Endothelial cell of umbilical vein (primary cell): ENCODE measurements around the gene LMTK2. TPM values are rescaled to one million over a fixed set of nuclear protein-coding genes. Genes with fewer than 3 reads are reported as not detected.

Experiments
- BruUV-seq: library from RNA; stranded (reverse); fragments of 400-500 nt; replicated peaks from 2 replicates; lab custom pipeline; 2021; lab: Mats Ljungman, UMichigan
- CTCF ChIA-PET: fragments of 300-600, 350-600 bp; sonication (Branson Sonifier 250); formaldehyde crosslinking; loops from one replicate; lab custom pipeline; 2021; ENCODE audit warnings: antibody characterized with exemption, inconsistent platforms; lab: Charles Lee
- POLR2A ChIA-PET: fragments of 300-600, 350-600 bp; sonication (Branson Sonifier 250); formaldehyde crosslinking; loops from one replicate; lab custom pipeline; 2021; ENCODE audit warnings: antibody characterized with exemption, inconsistent platforms; lab: Charles Lee
- DNase-seq: peaks from one replicate; pipeline ENCODE4 v3.0.0-alpha.2; 2011; ENCODE audit warnings: low read depth, low spot score
- FAIRE-seq: peaks from 2 replicates; lab custom pipeline; 2011; peaks lifted over from hg19 to GRCh38; lab: Jason Lieb, UNC
- H2AFZ ChIP-seq: 2 replicates; pipeline ENCODE4 v1.6.0; 2012; ENCODE audit warnings: low read depth, low read length, control low read depth, inconsistent platforms
- H3K27ac ChIP-seq: 2 replicates; pipeline ENCODE4 v1.5.1; 2011; ENCODE audit warnings: low read depth, mild to moderate bottlenecking, control low read depth, low read length, moderate library complexity; ENCODE audit not compliant: insufficient read depth
- H3K27me3 ChIP-seq, 2 experiments: 2 replicates each; pipeline versions ENCODE4 v1.6.0 to v1.6.1; 2011; ENCODE audit warnings: low read length in 2 of 2, mixed read lengths in 1 of 2; ENCODE audit not compliant: control insufficient read depth in 2 of 2, insufficient read depth in 2 of 2
- H3K36me3 ChIP-seq, 2 experiments: 2 replicates in 1 of 2; 3 replicates in 1 of 2; pipeline ENCODE4 v1.5.1; 2011; ENCODE audit warnings: low read length in 2 of 2, mild to moderate bottlenecking in 1 of 2, moderate library complexity in 1 of 2; ENCODE audit not compliant: control insufficient read depth in 2 of 2, insufficient read depth in 2 of 2; ENCODE audit errors: extremely low read depth in 1 of 2
- H3K4me1 ChIP-seq: 3 replicates; pipeline ENCODE4 v1.5.1; 2011; ENCODE audit warnings: mild to moderate bottlenecking, low read length; ENCODE audit not compliant: control insufficient read depth, insufficient read depth; ENCODE audit errors: extremely low read depth
- H3K4me2 ChIP-seq: 2 replicates; pipeline ENCODE4 v1.6.1; 2011; ENCODE audit warnings: low read length, control low read depth, mixed read lengths; ENCODE audit not compliant: insufficient read depth
- H3K4me3 ChIP-seq, 3 experiments: fragments of 200-600 bp in 1 of 3; sonication (generic), shearing (Covaris generic) in 1 of 3; replicated peaks in 1 of 3; 2 replicates each; pipeline ENCODE4 v1.5.1; 2011 to 2016; ENCODE audit warnings: control low read depth in 3 of 3, low read length in 3 of 3, mild to moderate bottlenecking in 2 of 3, inconsistent platforms in 1 of 3, low read depth in 1 of 3, moderate library complexity in 1 of 3; ENCODE audit not compliant: insufficient read depth in 1 of 3
- H3K79me2 ChIP-seq: 2 replicates; pipeline ENCODE4 v1.6.0; 2012; ENCODE audit warnings: low read length, inconsistent platforms; ENCODE audit not compliant: control insufficient read depth, insufficient read depth
- H3K9ac ChIP-seq: replicated peaks from 2 replicates; pipeline ENCODE3; 2011; ENCODE audit warnings: low read length, control low read depth; ENCODE audit not compliant: insufficient read depth; ENCODE audit errors: extremely low read depth
- H3K9me1 ChIP-seq: replicated peaks from 3 replicates; pipeline ENCODE4 v1.6.0; 2011; ENCODE audit warnings: mild to moderate bottlenecking, low read length; ENCODE audit not compliant: control insufficient read depth, insufficient read depth; ENCODE audit errors: extremely low read depth
- H3K9me3 ChIP-seq: replicated peaks from 2 replicates; pipeline ENCODE4 v1.5.1; 2012; ENCODE audit warnings: low read length, inconsistent platforms; ENCODE audit not compliant: control insufficient read depth, insufficient read depth
- H4K20me1 ChIP-seq: replicated peaks from 2 replicates; pipeline ENCODE3; 2011; ENCODE audit warnings: mild to moderate bottlenecking, low read length; ENCODE audit not compliant: control insufficient read depth, insufficient read depth; ENCODE audit errors: extremely low read depth
- CTCF ChIP-seq, 2 donors: IDR thresholded peaks; 1 replicate in 1 of 2; 2 replicates in 1 of 2; pipeline ENCODE4 v1.5.1; 2011; ENCODE audit warnings: low read length in 2 of 2, mild to moderate bottlenecking in 2 of 2, moderate library complexity in 2 of 2, control low read depth in 1 of 2, inconsistent platforms in 1 of 2, low read depth in 1 of 2; ENCODE audit not compliant: insufficient read depth in 1 of 2; ENCODE audit errors: extremely low read depth in 1 of 2
- EZH2 ChIP-seq: IDR thresholded peaks from 2 replicates; pipeline ENCODE4 v1.6.1; 2012; ENCODE audit warnings: borderline replicate concordance, low read depth, mild to moderate bottlenecking, moderate library complexity, low read length, inconsistent platforms; ENCODE audit not compliant: severe bottlenecking
- FOS ChIP-seq: IDR thresholded peaks from 2 replicates; pipeline ENCODE4 v1.6.1; 2011; ENCODE audit warnings: mild to moderate bottlenecking, low read length, moderate library complexity, borderline replicate concordance; ENCODE audit not compliant: insufficient read depth
- GATA2 ChIP-seq: IDR thresholded peaks from 2 replicates; pipeline ENCODE4 v1.7.0; 2011; ENCODE audit warnings: low read depth, mild to moderate bottlenecking, moderate library complexity, mixed read lengths, low read length; ENCODE audit not compliant: insufficient read length, insufficient read depth
- JUN ChIP-seq: IDR thresholded peaks from 2 replicates; pipeline ENCODE4 v1.6.1; 2011; ENCODE audit warnings: borderline replicate concordance, low read depth; ENCODE audit not compliant: insufficient read length, insufficient read depth
- MAX ChIP-seq: IDR thresholded peaks from 2 replicates; pipeline ENCODE4 v1.6.1; 2011; ENCODE audit not compliant: insufficient read depth, insufficient read length
- MYC ChIP-seq: IDR thresholded peaks from one replicate; pipeline ENCODE4 v1.6.1; 2011; ENCODE audit warnings: mild to moderate bottlenecking, low read depth, low read length
- POLR2A ChIP-seq: IDR thresholded peaks from 2 replicates; pipeline ENCODE4 v1.6.1; 2012; ENCODE audit warnings: low read depth, mild to moderate bottlenecking, control low read depth, low read length
- POLR2AphosphoS5 ChIP-seq: IDR thresholded peaks from 2 replicates; pipeline ENCODE4 v1.6.1; 2012; ENCODE audit warnings: low read depth, mild to moderate bottlenecking, control low read depth, low read length, moderate library complexity; ENCODE audit not compliant: insufficient read depth
- dilution Hi-C: fragments of 300-500 bp; cut with MboI; formaldehyde crosslinking; loops from one replicate; pipeline ENCODE4 v1.15.0; 2019; ENCODE audit warnings: low sequenced_read_pairs; ENCODE audit not compliant: extremely low pct_ligation_motif_present
- intact Hi-C: fragments of 100-400 bp; cut with micrococcal nuclease; formaldehyde crosslinking; loops from one replicate; pipeline ENCODE4 v1.10.0; 2022
- polyA plus RNA-seq, 4 experiments: library from polyadenylated mRNA; depleted of rRNA in 3 of 4; stranded (reverse) in 3 of 4; unstranded in 1 of 4; fragments of >200 nt; gene quantifications; 2 replicates each; pipeline versions ENCODE4 v1.2.1 to v1.2.3, GENCODE V29; 2011 to 2012; ENCODE audit warnings: missing spikeins in 1 of 4
- total RNA-seq: library from RNA; stranded (reverse); gene quantifications from 2 replicates; pipeline ENCODE4 v1.2.3, GENCODE V29; 2021

LMTK2 gene
- total and polyA plus RNA-seq, 2 donors (not counting 3 experiments of a cell fraction or from before 2014, with no cell fraction given): 5.9 to 13.8 TPM

GRCh38 chr7:98091061-98091460 lies 15.6 kb upstream of the LMTK2 start:
- Histone ChIP-seq H3K4me2 (no peak overlapping the region), H2AFZ (no peak overlapping the region), H3K4me3 (no peak overlapping the region), H3K27ac (no peak overlapping the region), H3K4me1 (no peaks in the 10 kb centered on the region), H3K9me1 (no peaks in the 10 kb centered on the region), H3K36me3 (no peaks in the 10 kb centered on the region), H3K27me3 (peaks cover 0 to 3% of the 10 kb centered on the region in 2 experiments), H4K20me1 (no peaks in the 10 kb centered on the region), H3K79me2 (no peaks in the 10 kb centered on the region), H3K9ac (no peak overlapping the region), H3K9me3 (no peaks in the 10 kb centered on the region)
- ChIA-PET POLR2A (no interaction called here), CTCF (no interaction called here)
- no TSS peak for BruUV-seq
- no peak for TF ChIP-seq GATA2
- no peak for TF ChIP-seq MYC
- no peak for TF ChIP-seq JUN
- no peak for TF ChIP-seq MAX
- TF ChIP-seq CTCF (IDR thresholded peaks at IDR 0.05; ENCODE audit: extremely low read depth in 1 of 2, insufficient read depth in 1 of 2, low read depth in 1 of 2, low read length in 2 of 2): no peak
- TF ChIP-seq FOS: no peak
- no peak for TF ChIP-seq POLR2AphosphoS5
- no peak for TF ChIP-seq EZH2
- no peak for TF ChIP-seq POLR2A
- FAIRE-seq (no peak), DNase-seq (no peak)
- intact Hi-C loops: no loop called here
- dilution Hi-C loops: no loop called here
